ENCODE measurements around the gene PTTG1. TPM values are rescaled to one million over a fixed set of nuclear protein-coding genes. Genes with fewer than 3 reads are reported as not detected.

PTTG1 gene
- total and polyA plus RNA-seq, 9 of the 15 experiments (the other 6 are each of a cell fraction or from before 2014, with no cell fraction given): 193 to 1,088 (median 349) TPM

DNA sequence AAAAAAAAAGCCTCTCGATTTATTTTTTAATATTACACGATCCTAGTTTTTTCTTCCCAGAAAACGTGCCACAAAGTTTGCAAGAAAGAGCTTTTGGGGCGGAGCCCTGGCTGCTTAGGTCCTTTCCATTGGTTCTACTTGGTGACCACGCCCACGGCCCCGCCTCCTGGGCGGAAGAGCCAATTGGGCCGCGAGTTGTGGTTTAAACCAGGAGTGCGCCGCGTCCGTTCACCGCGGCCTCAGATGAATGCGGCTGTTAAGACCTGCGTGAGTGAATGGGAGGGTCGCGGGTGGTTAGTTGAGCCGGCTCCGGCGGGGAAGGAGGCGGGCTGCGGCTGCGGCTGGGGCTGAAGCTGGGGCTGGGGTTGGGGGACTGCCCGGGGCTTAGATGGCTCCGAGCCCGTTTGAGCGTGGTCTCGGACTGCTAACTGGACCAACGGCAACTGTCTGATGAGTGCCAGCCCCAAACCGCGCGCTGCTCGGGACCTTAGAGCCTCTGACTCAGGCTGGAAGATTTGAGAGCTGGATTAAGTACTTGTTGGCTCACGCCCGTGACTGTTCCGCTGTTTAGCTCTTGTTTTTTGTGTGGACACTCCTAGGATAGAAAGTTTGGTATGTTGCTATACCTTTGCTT is at the start of gene PTTG1 (continued):
- TF ChIP-seq HNRNPH1 (optimal IDR thresholded peaks at IDR 0.05; ENCODE audit: low read depth, low read length): no peak
- TF ChIP-seq SMARCA5 (IDR thresholded peaks at IDR 0.05): no peak
- TF ChIP-seq ZNF655 (CRISPR knock-in tag; IDR thresholded peaks at IDR 0.05): no peak
- TF ChIP-seq ZNF274 (IDR thresholded peaks at IDR 0.05; ENCODE audit: borderline replicate concordance, low read depth, low read length): no peak
- TF ChIP-seq, protein P1, sequence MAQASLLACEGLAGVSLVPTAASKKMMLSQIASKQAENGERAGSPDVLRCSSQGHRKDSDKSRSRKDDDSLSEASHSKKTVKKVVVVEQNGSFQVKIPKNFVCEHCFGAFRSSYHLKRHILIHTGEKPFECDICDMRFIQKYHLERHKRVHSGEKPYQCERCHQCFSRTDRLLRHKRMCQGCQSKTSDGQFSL (CRISPR knock-in tag; IDR thresholded peaks at IDR 0.05): no peak
- TF ChIP-seq, protein P1 (tag; IDR thresholded peaks at IDR 0.05): no peak
- TF ChIP-seq ZNF408 (CRISPR knock-in tag; IDR thresholded peaks at IDR 0.05; ENCODE audit: low read depth): no peak
- TF ChIP-seq SIX5 (IDR thresholded peaks at IDR 0.05; ENCODE audit: borderline replicate concordance in 1 of 2, insufficient read depth in 1 of 2, low read depth in 1 of 2, low read length in 2 of 2): no peak
- peak; percentile 95 for TF ChIP-seq TAF1 (IDR thresholded peaks at IDR 0.05; ENCODE audit: control insufficient read depth, extremely low read depth, insufficient read depth, low read length, severe bottlenecking)
- no peak for TF ChIP-seq HDAC2 (IDR thresholded peaks at IDR 0.05)
- TF ChIP-seq ZNF431 (CRISPR knock-in tag; IDR thresholded peaks at IDR 0.05): no peak

All from K562 (cell line).